ENCODE results near the gene DPP9. TPM values are rescaled to one million over a fixed set of nuclear protein-coding genes. Genes with fewer than 3 reads are reported as not detected.
A peak's percentile ranks its signal among the peaks of the same experiment; 100 is the strongest.
"Not testable (repeated sequence)": the region's sequence is repeated elsewhere in the genome, so short reads cannot be mapped to it uniquely, and the experiment has no call there.

The DPP9 gene
- total RNA-seq, 2 donors from 2014 or later = 56.3 to 100 TPM

GRCh38 chr19:4717966-4718701 is 5.5 kb downstream of the DPP9 start:
- H3K27me3 ChIP-seq = no peaks in the 10 kb centered on the region
- no peak overlapping the region for H3K9ac ChIP-seq (ENCODE audit: low read depth in 2 of 2, low read length in 2 of 2)
- no peaks in the 10 kb centered on the region for H3K9me3 ChIP-seq
- no peaks in the 10 kb centered on the region for H3K36me3 ChIP-seq
- TF ChIP-seq CTCF (IDR thresholded peaks at IDR 0.05) = no peak
- no peak overlapping the region for H3K27ac ChIP-seq
- peaks cover 6% of the 10 kb centered on the region for H3K4me1 ChIP-seq
- no peak for DNase-seq
- intact Hi-C loops (cut with DNase I) = no loop called here
- no peak overlapping the region for H3K4me3 ChIP-seq

GRCh38 chr19:4717191-4717965 is 6.3 kb downstream of the DPP9 start:
- Histone ChIP-seq H3K9me3 (no peaks in the 10 kb centered on the region), H3K9ac (ENCODE audit: low read depth in 2 of 2, low read length in 2 of 2) (no peak overlapping the region), H3K4me3 (no peak overlapping the region), H3K27ac (no peak overlapping the region), H3K4me1 (peaks cover 1% of the 10 kb centered on the region), H3K27me3 (no peaks in the 10 kb centered on the region), H3K36me3 (no peaks in the 10 kb centered on the region)
- no peak for TF ChIP-seq CTCF (IDR thresholded peaks at IDR 0.05)
- no peak for DNase-seq
- intact Hi-C loops (cut with DNase I) = no loop called here

GRCh38 chr19:4715529-4716221 is 8.0 kb downstream of the DPP9 start:
- intact Hi-C loops (cut with DNase I) = no loop called here
- H3K27ac ChIP-seq = no peak overlapping the region
- no peak for DNase-seq
- H3K9ac ChIP-seq (ENCODE audit: low read depth in 2 of 2, low read length in 2 of 2) = no peak overlapping the region
- no peak overlapping the region for H3K4me3 ChIP-seq
- no peaks in the 10 kb centered on the region for H3K4me1 ChIP-seq
- H3K36me3 ChIP-seq = peaks cover 6% of the 10 kb centered on the region
- H3K27me3 ChIP-seq = no peaks in the 10 kb centered on the region
- no peaks in the 10 kb centered on the region for H3K9me3 ChIP-seq
- TF ChIP-seq CTCF (IDR thresholded peaks at IDR 0.05) = no peak

GRCh38 chr19:4715178-4715528 is 8.5 kb downstream of the DPP9 start:
- H3K4me3 ChIP-seq; DNase-seq; H3K9me3 ChIP-seq; intact Hi-C loops (cut with DNase I); H3K9ac ChIP-seq (ENCODE audit: low read depth in 2 of 2, low read length in 2 of 2); H3K27ac ChIP-seq; H3K4me1 ChIP-seq; H3K27me3 ChIP-seq: not testable (repeated sequence)
- peaks cover 10% of the 10 kb centered on the region for H3K36me3 ChIP-seq

- Histone ChIP-seq H3K9me3 (no peaks in the 10 kb centered on the region), H3K27ac (peak overlapping the region; percentile 68), H3K36me3 (peaks cover 10% of the 10 kb centered on the region), H3K9ac (ENCODE audit: low read depth in 2 of 2, low read length in 2 of 2) (peak overlapping the region in 1 of 2 donors; percentile 59), H3K27me3 (no peaks in the 10 kb centered on the region), H3K4me1 (no peaks in the 10 kb centered on the region), H3K4me3 (no peak overlapping the region)
- intact Hi-C loops (cut with DNase I) = no loop called here
- DNase-seq = no peak
- TF ChIP-seq CTCF (IDR thresholded peaks at IDR 0.05) = no peak
These were observed 9.6 kb downstream of the DPP9 start for GRCh38 chr19:4714016-4714415.
